ENCODE results near the gene OSBPL3. TPM values are rescaled to one million over a fixed set of nuclear protein-coding genes. Genes with fewer than 3 reads are reported as not detected.

OSBPL3 gene
- total and polyA plus RNA-seq, 2 donors (not counting 3 experiments of a cell fraction or from before 2014, with no cell fraction given) = 7.5 to 27.1 TPM

- POLR2A ChIA-PET = no interaction called here
- Histone ChIP-seq H3K27me3 (ENCODE audit: control insufficient read depth in 2 of 2, insufficient read depth in 2 of 2, low read length in 2 of 2) (no peaks in the 10 kb centered on the region), H2AFZ (ENCODE audit: low read depth, low read length) (peak overlapping the region; percentile 23), H4K20me1 (replicated peaks; ENCODE audit: control insufficient read depth, extremely low read depth, insufficient read depth, low read length) (no peaks in the 10 kb centered on the region), H3K9ac (replicated peaks; ENCODE audit: extremely low read depth, insufficient read depth, low read length) (peak overlapping the region; percentile 58), H3K79me2 (ENCODE audit: control insufficient read depth, insufficient read depth, low read length) (no peaks in the 10 kb centered on the region), H3K27ac (ENCODE audit: insufficient read depth, low read depth, low read length) (peak overlapping the region; percentile 75), H3K9me3 (replicated peaks; ENCODE audit: control insufficient read depth, insufficient read depth, low read length) (no peaks in the 10 kb centered on the region), H3K9me1 (replicated peaks; ENCODE audit: control insufficient read depth, extremely low read depth, insufficient read depth, low read length) (no peaks in the 10 kb centered on the region), H3K4me2 (ENCODE audit: insufficient read depth, low read length) (peak overlapping the region; percentile 84), H3K4me3 (replicated peaks in 1 of 3; ENCODE audit: insufficient read depth in 1 of 3, low read depth in 1 of 3, low read length in 3 of 3) (peak overlapping the region in 1 of 3 experiments; percentile 27), H3K4me1 (ENCODE audit: control insufficient read depth, extremely low read depth, insufficient read depth, low read length) (peaks cover 17% of the 10 kb centered on the region), H3K36me3 (ENCODE audit: control insufficient read depth in 2 of 2, extremely low read depth in 1 of 2, insufficient read depth in 2 of 2, low read length in 2 of 2) (no peaks in the 10 kb centered on the region)
- TF ChIP-seq MYC (IDR thresholded peaks at IDR 0.05; ENCODE audit: low read depth, low read length) (no peak), CTCF (IDR thresholded peaks at IDR 0.05; ENCODE audit: extremely low read depth in 1 of 2, insufficient read depth in 1 of 2, low read depth in 1 of 2, low read length in 2 of 2) (no peak), GATA2 (IDR thresholded peaks at IDR 0.05; ENCODE audit: insufficient read depth, insufficient read length, low read depth, low read length) (no peak), EZH2 (IDR thresholded peaks at IDR 0.05; ENCODE audit: borderline replicate concordance, low read depth, low read length, severe bottlenecking) (no peak), MAX (IDR thresholded peaks at IDR 0.05; ENCODE audit: insufficient read depth, insufficient read length) (no peak), JUN (IDR thresholded peaks at IDR 0.05; ENCODE audit: borderline replicate concordance, insufficient read depth, insufficient read length, low read depth) (peak; percentile 61), POLR2AphosphoS5 (IDR thresholded peaks at IDR 0.05; ENCODE audit: insufficient read depth, low read depth, low read length) (no peak), POLR2A (IDR thresholded peaks at IDR 0.05; ENCODE audit: low read depth, low read length) (no peak), FOS (IDR thresholded peaks at IDR 0.05; ENCODE audit: borderline replicate concordance, insufficient read depth, low read length) (peak; percentile 67)
- dilution Hi-C loops (cut with MboI; ENCODE audit: extremely low pct_ligation_motif_present, low sequenced_read_pairs) = no loop called here
- DNase-seq (ENCODE audit: low read depth, low spot score) (peak; percentile 68), FAIRE-seq (peak; percentile 87)
- no TSS peak for BruUV-seq (replicated peaks)
- CTCF ChIA-PET = interaction anchor here (0.7 to 2.2 kb wide), 9 partner anchors 9 to 262 kb away, joined by 3 to 14 read pairs (median 5); no protein-coding TSS in a partner anchor
- intact Hi-C loops (cut with micrococcal nuclease) = loop anchor here (1.0 kb wide), 1 partner anchor 11 kb away; no protein-coding TSS in a partner anchor
Measured at GRCh38 chr7:24831240-24831639, 148.7 kb downstream of the OSBPL3 start.

Data from endothelial cell of umbilical vein (primary cell).